Activated gamma-delta T cell (primary cell): Measurements from ENCODE around the gene STK16.

Source experiments
- DNase-seq: peaks from one replicate; lab custom pipeline; 2025; lab: John Stamatoyannopoulos, UW

STK16 gene

GRCh38 chr2:219213486-219214071, 31.7 kb upstream of the STK16 start:
- no peak for DNase-seq

GRCh38 chr2:219214141-219214540, 31.1 kb upstream of the STK16 start:
- no peak for DNase-seq

GRCh38 chr2:219214786-219215185, 30.5 kb upstream of the STK16 start:
- no peak for DNase-seq

- DNase-seq = no peak
These were observed 29.3 kb upstream of the STK16 start for GRCh38 chr2:219215871-219216534.

GRCh38 chr2:219216535-219216915, 28.8 kb upstream of the STK16 start:
- no peak for DNase-seq

- no peak for DNase-seq
These were observed 27.0 kb upstream of the STK16 start for GRCh38 chr2:219218217-219218731.

- DNase-seq = peak; percentile 62
These were observed 26.3 kb upstream of the STK16 start, which contains the start of gene ABCB6 for GRCh38 chr2:219218732-219219701. Gene ABCB6 (minus strand): TSS chr2:219218958. CDS start chr2:219218673, 285 bp downstream.

GRCh38 chr2:219219784-219220532, 25.3 kb upstream of the STK16 start:
- no peak for DNase-seq

- DNase-seq = no peak
These were observed 24.5 kb upstream of the STK16 start for GRCh38 chr2:219220652-219221402.

GRCh38 chr2:219221957-219222518, 23.2 kb upstream of the STK16 start:
- no peak for DNase-seq

GRCh38 chr2:219223831-219224610, 21.3 kb upstream of the STK16 start:
- DNase-seq = no peak

- DNase-seq = no peak
These were observed 19.9 kb upstream of the STK16 start for GRCh38 chr2:219225350-219225749.

- DNase-seq = no peak
These were observed 17.0 kb upstream of the STK16 start for GRCh38 chr2:219228041-219228910.

- no peak for DNase-seq
These were observed 16.4 kb upstream of the STK16 start for GRCh38 chr2:219228911-219229304.

GRCh38 chr2:219229305-219230058, 15.8 kb upstream of the STK16 start, which contains the start of the genes ANKZF1 and ATG9A:
Gene ANKZF1 (plus strand): TSS chr2:219229806. CDS start chr2:219230258, 452 bp downstream.
Gene ATG9A (minus strand): TSS chr2:219229636. CDS start chr2:219228024, 1,612 bp downstream.
- DNase-seq = peak; percentile 90

GRCh38 chr2:219230059-219230540, 15.2 kb upstream of the STK16 start:
- DNase-seq = no peak

GRCh38 chr2:219234331-219234730, 10.9 kb upstream of the STK16 start:
- DNase-seq = no peak
